K562 (cell line): Measurements from ENCODE around the gene CHST15. TPM values are rescaled to one million over a fixed set of nuclear protein-coding genes. Genes with fewer than 3 reads are reported as not detected.

ENCODE experiments used
- ATAC-seq: fragments of 200-7000 bp; cut with Tn5 transposase; 3 replicates; pipeline ENCODE4 v1.9.1; 2020; ENCODE audit warnings: moderate library complexity
- BruUV-seq: library from RNA; stranded (reverse); fragments of 400-500 nt; replicated peaks from 2 replicates; lab custom pipeline; 2021; lab: Mats Ljungman, UMichigan
- CTCF ChIA-PET: fragments of 300-600 bp; formaldehyde crosslinking; extraction: SDS; loops from one replicate; lab custom pipeline; 2021; ENCODE audit warnings: low intra/inter-chr PET ratio; lab: Yijun Ruan, JAX
- POLR2A ChIA-PET: fragments of 300-600, 350-650 bp; sonication (Branson Sonifier 250); formaldehyde crosslinking; extraction: SDS; loops from one replicate; lab custom pipeline; 2021; ENCODE audit warnings: antibody characterized with exemption, inconsistent platforms; lab: Yijun Ruan, JAX
- DNase-seq, 4 experiments: peaks; one replicate each; pipeline versions ENCODE4 v3.0.0 to v3.0.0-alpha.2; 2011 to 2018; ENCODE audit warnings: low spot score in 3 of 4, mixed read lengths in 3 of 4; ENCODE audit errors: extremely low read depth in 1 of 4
- FAIRE-seq: peaks from 2 replicates; lab custom pipeline; 2011; peaks lifted over from hg19 to GRCh38; lab: Jason Lieb, UNC
- H2AFZ ChIP-seq: 2 replicates; pipeline ENCODE4 v1.6.0; 2011; ENCODE audit warnings: low read depth, low read length, control low read depth, inconsistent platforms
- H3K27ac ChIP-seq: fragments of 200-600 bp; 3 replicates; pipeline ENCODE4 v1.8.0; 2011; ENCODE audit warnings: low read depth, mild to moderate bottlenecking, control low read depth, inconsistent platforms, low read length, moderate library complexity, mixed read lengths; ENCODE audit errors: extremely low read depth
- H3K27me3 ChIP-seq, 2 experiments: fragments of 300-600 bp in 1 of 2; 2 replicates in 1 of 2; 3 replicates in 1 of 2; pipeline versions ENCODE4 v1.6.0 to v1.8.0; 2011; ENCODE audit warnings: inconsistent platforms in 2 of 2, low read length in 2 of 2, mild to moderate bottlenecking in 1 of 2, mixed read lengths in 1 of 2, moderate library complexity in 1 of 2; ENCODE audit not compliant: control insufficient read depth in 2 of 2, insufficient read depth in 2 of 2
- H3K36me3 ChIP-seq: fragments of 300-600 bp; 3 replicates; pipeline ENCODE4 v1.8.0; 2011; ENCODE audit warnings: mild to moderate bottlenecking, low read length, inconsistent platforms; ENCODE audit not compliant: control insufficient read depth, insufficient read depth
- H3K4me1 ChIP-seq, 2 experiments: fragments of 200-600 bp in 1 of 2; replicated peaks in 1 of 2; 2 replicates in 1 of 2; 3 replicates in 1 of 2; pipeline versions ENCODE4 v1.5.1 to v1.8.0; 2011; ENCODE audit warnings: inconsistent platforms in 2 of 2, low read length in 2 of 2, mild to moderate bottlenecking in 1 of 2, mixed read lengths in 1 of 2, moderate library complexity in 1 of 2; ENCODE audit not compliant: control insufficient read depth in 2 of 2, insufficient read depth in 2 of 2
- H3K4me2 ChIP-seq: 2 replicates; pipeline ENCODE4 v1.6.1; 2011; ENCODE audit warnings: low read length, control low read depth, inconsistent platforms, mixed read lengths; ENCODE audit not compliant: insufficient read depth
- H3K4me3 ChIP-seq: fragments of 200-600 bp; sonication (generic), shearing (Covaris generic); 2 replicates; pipeline ENCODE4 v1.5.1; 2016; ENCODE audit warnings: control low read depth, inconsistent platforms
- H3K79me2 ChIP-seq: fragments of 200-600 bp; 3 replicates; pipeline ENCODE4 v1.8.0; 2011; ENCODE audit warnings: low read length, inconsistent platforms; ENCODE audit not compliant: control insufficient read depth, insufficient read depth
- H3K9ac ChIP-seq, 2 experiments: 2 replicates each; pipeline versions ENCODE4 v1.6.0 to v1.6.1; 2011; ENCODE audit warnings: low read depth in 2 of 2, low read length in 2 of 2, control low read depth in 1 of 2, inconsistent platforms in 1 of 2, mild to moderate bottlenecking in 1 of 2, mixed read lengths in 1 of 2; ENCODE audit not compliant: insufficient read depth in 1 of 2
- H3K9me1 ChIP-seq: one replicate; pipeline ENCODE4 v1.6.0; 2011; ENCODE audit warnings: inconsistent platforms, mild to moderate bottlenecking, low read length, moderate library complexity; ENCODE audit not compliant: control insufficient read depth, insufficient read depth
- H3K9me3 ChIP-seq: replicated peaks from 2 replicates; pipeline ENCODE4 v1.5.1; 2011; ENCODE audit warnings: low read depth, low read length, inconsistent platforms; ENCODE audit not compliant: control insufficient read depth, insufficient read depth
- H4K20me1 ChIP-seq: replicated peaks from 2 replicates; pipeline ENCODE4 v1.6.1; 2011; ENCODE audit warnings: low read length, inconsistent platforms, mixed read lengths; ENCODE audit not compliant: control insufficient read depth, insufficient read depth
- CEBPZ ChIP-seq: fragments of 150-350 bp; IDR thresholded peaks from 2 replicates; pipeline ENCODE4 v1.6.1; 2014; ENCODE audit warnings: low read depth, mild to moderate bottlenecking, low read length, borderline replicate concordance
- HLTF ChIP-seq: fragments of 450-650 bp; IDR thresholded peaks from 2 replicates; pipeline ENCODE4 v1.6.1; 2016
- ILK ChIP-seq: fragments of 450-650 bp; IDR thresholded peaks from 2 replicates; pipeline ENCODE4 v1.6.1; 2016; ENCODE audit warnings: missing genetic modification characterization, low read depth, mild to moderate bottlenecking, missing compliant biosample characterization, moderate library complexity, borderline replicate concordance
- RFX5 ChIP-seq: IDR thresholded peaks from 2 replicates; pipeline ENCODE4 v1.6.1; 2011; ENCODE audit warnings: low read depth, mild to moderate bottlenecking, improper control_type of control experiment, low read length
- WHSC1 ChIP-seq: IDR thresholded peaks from one replicate; pipeline ENCODE4 v1.6.1; 2012; ENCODE audit warnings: low read length, control low read depth, inconsistent platforms
- ZNF212 ChIP-seq: fragments of 450-650 bp; formaldehyde crosslinking; IDR thresholded peaks from 2 replicates; pipeline ENCODE4 v1.4.0; 2020; ENCODE audit warnings: mild to moderate bottlenecking
- ZNF644 ChIP-seq: fragments of 200-800 bp; sonication (Bioruptor generic); IDR thresholded peaks from 2 replicates; pipeline ENCODE4 v1.6.1; 2016; ENCODE audit warnings: low read depth, missing genetic modification characterization, missing compliant biosample characterization
- ZNF785 ChIP-seq: fragments of 250-450 bp; sonication (Bioruptor Pico); IDR thresholded peaks from 2 replicates; pipeline ENCODE4 v1.4.0; 2020; ENCODE audit warnings: mild to moderate bottlenecking
- WGBS: fragments of 100-300 bp; shearing (Covaris generic); methylation state at CpG from one replicate; pipeline ENCODE4 v1.1.6; 2016; ENCODE audit warnings: low coverage, mixed read lengths; ENCODE audit not compliant: insufficient coverage; ENCODE audit errors: missing lambda C conversion rate; 5-methylcytosine and 5-hydroxymethylcytosine counted together
- in situ Hi-C: fragments of 300-500 bp; cut with MboI; formaldehyde crosslinking; loops from 4 replicates; pipeline ENCODE4 v1.15.0; 2018; ENCODE audit warnings: inconsistent platforms, mixed read lengths
- intact Hi-C: fragments of 100-400 bp; cut with micrococcal nuclease; formaldehyde crosslinking; loops from 2 replicates; pipeline ENCODE4 v1.14.2; 2022
- polyA plus RNA-seq, 8 experiments: library from polyadenylated mRNA; depleted of rRNA in 4 of 8; stranded (reverse) in 5 of 8; unstranded in 3 of 8; fragments of >200 nt; fragmentation: Nextera tagmentation in 2 of 8; fragmentation: Illumina TruSeq in 1 of 8; extraction: Ambion mirVana in 2 of 8; extraction: Trizol in 1 of 8; gene quantifications; 2 replicates each; pipeline versions ENCODE4 v1.2.1 to v1.2.3, GENCODE V29; 2011 to 2014; ENCODE audit warnings: inconsistent platforms in 1 of 8, missing spikeins in 1 of 8
- total RNA-seq, 7 experiments: library from RNA; depleted of rRNA in 6 of 7; stranded (reverse); fragments of >200 nt in 6 of 7; fragmentation: Illumina TruSeq in 2 of 7; extraction: Trizol in 2 of 7; gene quantifications; 2 replicates each; pipeline versions ENCODE4 v1.2.1 to v1.2.3, GENCODE V29; 2011 to 2021; ENCODE audit warnings: low replicate concordance in 1 of 7

Gene CHST15
- total and polyA plus RNA-seq, 9 of the 15 experiments (the other 6 are each of a cell fraction or from before 2014, with no cell fraction given): 0.04 to 0.16 (median 0.08) TPM

- no peak for TF ChIP-seq CEBPZ
- no peak for TF ChIP-seq ZNF212 (CRISPR knock-in tag)
- no peak for TF ChIP-seq ZNF644 (tag)
- TF ChIP-seq ZNF785: no peak
- TF ChIP-seq ILK (tag): no peak
These were observed 15.9 kb upstream of the CHST15 start (continued) for GRCh38 chr10:124109261-124109660.

DNA sequence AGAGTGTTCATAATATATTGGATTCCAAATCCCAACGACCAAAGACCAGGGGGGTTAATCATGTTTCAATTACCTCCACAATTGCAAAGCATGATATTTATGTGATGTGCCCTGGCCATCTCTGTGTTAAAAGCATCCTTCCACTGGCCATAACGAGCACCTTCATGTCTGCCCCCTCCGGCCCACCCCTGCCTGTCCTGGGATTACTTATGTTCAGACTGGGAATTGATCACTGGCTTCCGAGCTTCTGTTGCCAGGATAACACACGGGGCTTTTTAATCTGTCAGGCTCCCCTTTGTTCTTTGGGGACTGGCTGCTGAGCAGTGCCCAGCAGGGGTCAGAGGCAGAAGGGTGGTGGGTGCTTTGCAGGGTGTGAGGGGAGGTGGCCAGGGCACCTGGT is 13.7 kb upstream of the CHST15 start:
- H3K9me3 ChIP-seq: no peaks in the 10 kb centered on the region
- H3K79me2 ChIP-seq: no peaks in the 10 kb centered on the region
- no peak for DNase-seq
- TF ChIP-seq HLTF (no peak), RFX5 (no peak), WHSC1 (no peak)
- no TSS peak for BruUV-seq
- H4K20me1 ChIP-seq: no peaks in the 10 kb centered on the region
- no peak overlapping the region for H2AFZ ChIP-seq
- CTCF ChIA-PET: interaction anchor here (0.7 kb wide), 1 partner anchor 60 kb away, joined by 3 read pairs; no protein-coding TSS in a partner anchor
- no peaks in the 10 kb centered on the region for H3K4me1 ChIP-seq
- WGBS: 0% methylated on average over 5 of the region's 5 CpGs
- no peak overlapping the region for H3K4me2 ChIP-seq
- H3K4me3 ChIP-seq: no peak overlapping the region
- FAIRE-seq: no peak
- H3K9ac ChIP-seq: no peak overlapping the region
- POLR2A ChIA-PET: interaction anchor here (0.7 kb wide), 1 partner anchor 27 kb away, joined by 3 read pairs; no protein-coding TSS in a partner anchor
- ATAC-seq: no peak
- H3K27ac ChIP-seq: no peak overlapping the region
- peaks cover 0 to 8% of the 10 kb centered on the region in 2 experiments; a peak in 2 of 5 replicates for H3K27me3 ChIP-seq
- no peaks in the 10 kb centered on the region for H3K36me3 ChIP-seq
- in situ Hi-C loops (no loop called here), intact Hi-C loops (no loop called here)
- H3K9me1 ChIP-seq: no peaks in the 10 kb centered on the region
